HEK293 (cell line): ENCODE data around the gene CENPQ.

Experiments
- BCL11A ChIP-seq: fragments of 450-650 bp; formaldehyde crosslinking; IDR thresholded peaks from 2 replicates; pipeline ENCODE4 v1.5.1; 2016; ENCODE audit warnings: low read depth, missing biosample characterization, missing genetic modification characterization
- KLF7 ChIP-seq: fragments of 450-650 bp; formaldehyde crosslinking; IDR thresholded peaks from 2 replicates; pipeline ENCODE4 v1.5.1; 2016; ENCODE audit warnings: missing biosample characterization, missing genetic modification characterization, borderline replicate concordance
- SCRT2 ChIP-seq: fragments of 450-650 bp; formaldehyde crosslinking; IDR thresholded peaks from 2 replicates; pipeline ENCODE4 v1.5.1; 2016; ENCODE audit warnings: missing biosample characterization, missing genetic modification characterization
- ZBTB1 ChIP-seq: fragments of 450-650 bp; formaldehyde crosslinking; IDR thresholded peaks from 2 replicates; pipeline ENCODE4 v1.5.1; 2016; ENCODE audit warnings: missing biosample characterization, missing genetic modification characterization
- ZEB2 ChIP-seq: fragments of 450-650 bp; formaldehyde crosslinking; IDR thresholded peaks from 2 replicates; pipeline ENCODE4 v1.5.1; 2016; ENCODE audit warnings: missing biosample characterization, missing genetic modification characterization
- ZFP37 ChIP-seq: fragments of 450-650 bp; formaldehyde crosslinking; IDR thresholded peaks from 2 replicates; pipeline ENCODE4 v1.5.1; 2016; ENCODE audit warnings: missing biosample characterization, missing genetic modification characterization
- ZNF157 ChIP-seq: fragments of 450-650 bp; formaldehyde crosslinking; IDR thresholded peaks from 2 replicates; pipeline ENCODE4 v1.5.1; 2016; ENCODE audit warnings: missing biosample characterization, missing genetic modification characterization
- ZNF366 ChIP-seq: fragments of 450-650 bp; formaldehyde crosslinking; conservative IDR thresholded peaks from 2 replicates; pipeline ENCODE4 v1.5.1; 2016; ENCODE audit warnings: missing biosample characterization, missing genetic modification characterization
- ZNF391 ChIP-seq: fragments of 450-650 bp; formaldehyde crosslinking; IDR thresholded peaks from 2 replicates; pipeline ENCODE4 v1.5.1; 2016; ENCODE audit warnings: low read depth, missing biosample characterization, missing genetic modification characterization, borderline replicate concordance
- ZNF394 ChIP-seq: fragments of 450-650 bp; formaldehyde crosslinking; IDR thresholded peaks from 2 replicates; pipeline ENCODE4 v1.5.1; 2016; ENCODE audit warnings: missing biosample characterization, missing genetic modification characterization, mild to moderate bottlenecking, moderate library complexity, borderline replicate concordance
- ZNF404 ChIP-seq: fragments of 450-650 bp; formaldehyde crosslinking; IDR thresholded peaks from 2 replicates; pipeline ENCODE4 v1.5.1; 2017; ENCODE audit warnings: missing biosample characterization, missing genetic modification characterization
- ZNF510 ChIP-seq: fragments of 450-650 bp; formaldehyde crosslinking; IDR thresholded peaks from 2 replicates; pipeline ENCODE4 v1.5.1; 2018; ENCODE audit warnings: mild to moderate bottlenecking, missing genetic modification characterization, missing biosample characterization; ENCODE audit not compliant: insufficient replicate concordance
- ZNF549 ChIP-seq: fragments of 450-650 bp; IDR thresholded peaks from 2 replicates; pipeline ENCODE4 v1.5.1; 2018; ENCODE audit warnings: missing biosample characterization, missing genetic modification characterization, mild to moderate bottlenecking, inconsistent platforms, moderate library complexity
- ZNF596 ChIP-seq: fragments of 450-650 bp; IDR thresholded peaks from 2 replicates; pipeline ENCODE4 v1.5.0; 2018; ENCODE audit warnings: missing biosample characterization, mild to moderate bottlenecking, missing genetic modification characterization, moderate library complexity
- ZNF776 ChIP-seq: fragments of 450-650 bp; formaldehyde crosslinking; IDR thresholded peaks from 2 replicates; pipeline ENCODE4 v1.5.0; 2017; ENCODE audit warnings: missing biosample characterization, missing genetic modification characterization, borderline replicate concordance
- ZSCAN30 ChIP-seq: fragments of 450-650 bp; IDR thresholded peaks from 2 replicates; pipeline ENCODE4 v1.5.1; 2018; ENCODE audit warnings: missing biosample characterization, mild to moderate bottlenecking, missing genetic modification characterization, moderate library complexity
- TF ChIP-seq, protein P1 (sequence below): fragments of 450-650 bp; formaldehyde crosslinking; IDR thresholded peaks from 2 replicates; pipeline ENCODE4 v1.5.1; 2016; ENCODE audit warnings: missing biosample characterization, missing genetic modification characterization, borderline replicate concordance
- TF ChIP-seq, protein P2 (sequence below): fragments of 450-650 bp; formaldehyde crosslinking; IDR thresholded peaks from 2 replicates; pipeline ENCODE4 v1.5.1; 2016; ENCODE audit warnings: missing biosample characterization, missing genetic modification characterization
- TF ChIP-seq, protein P3 (sequence below): fragments of 450-650 bp; formaldehyde crosslinking; IDR thresholded peaks from 2 replicates; pipeline ENCODE4 v1.5.1; 2016; ENCODE audit warnings: missing biosample characterization, missing genetic modification characterization
- TF ChIP-seq, protein P4 (sequence below): fragments of 450-650 bp; formaldehyde crosslinking; IDR thresholded peaks from 2 replicates; pipeline ENCODE4 v1.5.1; 2016; ENCODE audit warnings: missing biosample characterization, missing genetic modification characterization
- TF ChIP-seq, protein P5 (sequence below): fragments of 450-650 bp; formaldehyde crosslinking; IDR thresholded peaks from 2 replicates; pipeline ENCODE4 v1.5.0; 2017; ENCODE audit warnings: missing biosample characterization, missing genetic modification characterization, borderline replicate concordance
- TF ChIP-seq, protein P6 (sequence below): fragments of 450-650 bp; formaldehyde crosslinking; IDR thresholded peaks from 2 replicates; pipeline ENCODE4; 2016; ENCODE audit warnings: missing biosample characterization, missing genetic modification characterization
- TF ChIP-seq, protein P7 (sequence below): fragments of 450-650 bp; formaldehyde crosslinking; IDR thresholded peaks from 2 replicates; pipeline ENCODE4 v1.5.1; 2017; ENCODE audit warnings: missing biosample characterization, mild to moderate bottlenecking, missing genetic modification characterization, moderate library complexity
- TF ChIP-seq, protein P8 (sequence below): fragments of 450-650 bp; formaldehyde crosslinking; IDR thresholded peaks from 2 replicates; pipeline ENCODE4 v1.5.1; 2017; ENCODE audit warnings: missing biosample characterization, missing genetic modification characterization

Gene CENPQ

DNA sequence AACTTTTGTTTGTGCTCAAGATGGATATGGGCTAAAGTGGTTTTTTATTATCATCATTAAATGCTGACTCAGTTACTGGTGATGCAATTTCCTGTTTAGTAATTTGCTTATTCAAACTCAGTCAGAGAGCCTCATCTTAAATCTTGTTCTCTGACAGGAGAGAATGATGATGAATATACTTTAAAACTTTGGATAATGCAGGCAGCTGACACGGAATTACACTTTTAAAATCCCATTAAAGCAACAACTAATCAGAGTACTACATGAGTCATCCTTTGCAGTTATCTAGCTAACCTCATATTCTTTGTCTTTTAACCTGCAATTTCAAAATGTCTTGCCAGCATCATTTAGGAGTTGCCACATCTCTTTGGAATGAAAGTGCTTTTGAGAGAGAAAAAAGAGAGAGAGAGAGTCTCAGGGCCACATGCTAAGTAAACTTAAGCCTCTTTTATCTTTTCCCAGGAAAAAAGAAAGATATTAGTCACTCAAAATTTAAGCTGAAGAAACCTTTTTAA is 78.1 kb downstream of the CENPQ start (continued):
- peak; percentile 71; the same call in 1 of the 2 replicates for TF ChIP-seq ZNF391
- TF ChIP-seq, protein P1, sequence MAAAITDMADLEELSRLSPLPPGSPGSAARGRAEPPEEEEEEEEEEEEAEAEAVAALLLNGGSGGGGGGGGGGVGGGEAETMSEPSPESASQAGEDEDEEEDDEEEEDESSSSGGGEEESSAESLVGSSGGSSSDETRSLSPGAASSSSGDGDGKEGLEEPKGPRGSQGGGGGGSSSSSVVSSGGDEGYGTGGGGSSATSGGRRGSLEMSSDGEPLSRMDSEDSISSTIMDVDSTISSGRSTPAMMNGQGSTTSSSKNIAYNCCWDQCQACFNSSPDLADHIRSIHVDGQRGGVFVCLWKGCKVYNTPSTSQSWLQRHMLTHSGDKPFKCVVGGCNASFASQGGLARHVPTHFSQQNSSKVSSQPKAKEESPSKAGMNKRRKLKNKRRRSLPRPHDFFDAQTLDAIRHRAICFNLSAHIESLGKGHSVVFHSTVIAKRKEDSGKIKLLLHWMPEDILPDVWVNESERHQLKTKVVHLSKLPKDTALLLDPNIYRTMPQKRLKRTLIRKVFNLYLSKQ (tag by site-specific recombination), result no peak
- TF ChIP-seq, protein P2, sequence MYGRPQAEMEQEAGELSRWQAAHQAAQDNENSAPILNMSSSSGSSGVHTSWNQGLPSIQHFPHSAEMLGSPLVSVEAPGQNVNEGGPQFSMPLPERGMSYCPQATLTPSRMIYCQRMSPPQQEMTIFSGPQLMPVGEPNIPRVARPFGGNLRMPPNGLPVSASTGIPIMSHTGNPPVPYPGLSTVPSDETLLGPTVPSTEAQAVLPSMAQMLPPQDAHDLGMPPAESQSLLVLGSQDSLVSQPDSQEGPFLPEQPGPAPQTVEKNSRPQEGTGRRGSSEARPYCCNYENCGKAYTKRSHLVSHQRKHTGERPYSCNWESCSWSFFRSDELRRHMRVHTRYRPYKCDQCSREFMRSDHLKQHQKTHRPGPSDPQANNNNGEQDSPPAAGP (tag by site-specific recombination), result peak; percentile 57; the same call in 1 of the 2 replicates
- no peak for TF ChIP-seq ZNF157
- TF ChIP-seq ZNF366 (tag by site-specific recombination), result peak; percentile 92
- TF ChIP-seq ZBTB1 (tag by site-specific recombination), result peak; percentile 89; the same call in 1 of the 2 replicates
- TF ChIP-seq ZSCAN30 (tag by site-specific recombination), result 0 out of 2 replicates have a peak, but pooled peaks have one; percentile 37
- TF ChIP-seq ZNF549 (tag by site-specific recombination), result no peak
- peak; percentile 73 for TF ChIP-seq ZNF394 (tag by site-specific recombination)
- TF ChIP-seq, protein P3, sequence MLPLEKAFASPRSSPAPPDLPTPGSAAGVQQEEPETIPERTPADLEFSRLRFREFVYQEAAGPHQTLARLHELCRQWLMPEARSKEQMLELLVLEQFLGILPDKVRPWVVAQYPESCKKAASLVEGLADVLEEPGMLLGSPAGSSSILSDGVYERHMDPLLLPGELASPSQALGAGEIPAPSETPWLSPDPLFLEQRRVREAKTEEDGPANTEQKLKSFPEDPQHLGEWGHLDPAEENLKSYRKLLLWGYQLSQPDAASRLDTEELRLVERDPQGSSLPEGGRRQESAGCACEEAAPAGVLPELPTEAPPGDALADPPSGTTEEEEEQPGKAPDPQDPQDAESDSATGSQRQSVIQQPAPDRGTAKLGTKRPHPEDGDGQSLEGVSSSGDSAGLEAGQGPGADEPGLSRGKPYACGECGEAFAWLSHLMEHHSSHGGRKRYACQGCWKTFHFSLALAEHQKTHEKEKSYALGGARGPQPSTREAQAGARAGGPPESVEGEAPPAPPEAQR (tag by site-specific recombination), result peak; percentile 50; the same call in 1 of the 2 replicates
- peak; percentile 71 for TF ChIP-seq ZFP37 (tag by site-specific recombination)
- TF ChIP-seq ZNF776 (tag by site-specific recombination), result no peak
- TF ChIP-seq, protein P4, sequence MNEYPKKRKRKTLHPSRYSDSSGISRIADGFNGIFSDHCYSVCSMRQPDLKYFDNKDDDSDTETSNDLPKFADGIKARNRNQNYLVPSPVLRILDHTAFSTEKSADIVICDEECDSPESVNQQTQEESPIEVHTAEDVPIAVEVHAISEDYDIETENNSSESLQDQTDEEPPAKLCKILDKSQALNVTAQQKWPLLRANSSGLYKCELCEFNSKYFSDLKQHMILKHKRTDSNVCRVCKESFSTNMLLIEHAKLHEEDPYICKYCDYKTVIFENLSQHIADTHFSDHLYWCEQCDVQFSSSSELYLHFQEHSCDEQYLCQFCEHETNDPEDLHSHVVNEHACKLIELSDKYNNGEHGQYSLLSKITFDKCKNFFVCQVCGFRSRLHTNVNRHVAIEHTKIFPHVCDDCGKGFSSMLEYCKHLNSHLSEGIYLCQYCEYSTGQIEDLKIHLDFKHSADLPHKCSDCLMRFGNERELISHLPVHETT (tag by site-specific recombination), result peak; percentile 98
- TF ChIP-seq BCL11A, result peak; percentile 84; the same call in 1 of the 2 replicates
- TF ChIP-seq, protein P5, sequence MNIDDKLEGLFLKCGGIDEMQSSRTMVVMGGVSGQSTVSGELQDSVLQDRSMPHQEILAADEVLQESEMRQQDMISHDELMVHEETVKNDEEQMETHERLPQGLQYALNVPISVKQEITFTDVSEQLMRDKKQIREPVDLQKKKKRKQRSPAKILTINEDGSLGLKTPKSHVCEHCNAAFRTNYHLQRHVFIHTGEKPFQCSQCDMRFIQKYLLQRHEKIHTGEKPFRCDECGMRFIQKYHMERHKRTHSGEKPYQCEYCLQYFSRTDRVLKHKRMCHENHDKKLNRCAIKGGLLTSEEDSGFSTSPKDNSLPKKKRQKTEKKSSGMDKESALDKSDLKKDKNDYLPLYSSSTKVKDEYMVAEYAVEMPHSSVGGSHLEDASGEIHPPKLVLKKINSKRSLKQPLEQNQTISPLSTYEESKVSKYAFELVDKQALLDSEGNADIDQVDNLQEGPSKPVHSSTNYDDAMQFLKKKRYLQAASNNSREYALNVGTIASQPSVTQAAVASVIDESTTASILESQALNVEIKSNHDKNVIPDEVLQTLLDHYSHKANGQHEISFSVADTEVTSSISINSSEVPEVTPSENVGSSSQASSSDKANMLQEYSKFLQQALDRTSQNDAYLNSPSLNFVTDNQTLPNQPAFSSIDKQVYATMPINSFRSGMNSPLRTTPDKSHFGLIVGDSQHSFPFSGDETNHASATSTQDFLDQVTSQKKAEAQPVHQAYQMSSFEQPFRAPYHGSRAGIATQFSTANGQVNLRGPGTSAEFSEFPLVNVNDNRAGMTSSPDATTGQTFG (tag by site-specific recombination), result no peak
- TF ChIP-seq, protein P6, sequence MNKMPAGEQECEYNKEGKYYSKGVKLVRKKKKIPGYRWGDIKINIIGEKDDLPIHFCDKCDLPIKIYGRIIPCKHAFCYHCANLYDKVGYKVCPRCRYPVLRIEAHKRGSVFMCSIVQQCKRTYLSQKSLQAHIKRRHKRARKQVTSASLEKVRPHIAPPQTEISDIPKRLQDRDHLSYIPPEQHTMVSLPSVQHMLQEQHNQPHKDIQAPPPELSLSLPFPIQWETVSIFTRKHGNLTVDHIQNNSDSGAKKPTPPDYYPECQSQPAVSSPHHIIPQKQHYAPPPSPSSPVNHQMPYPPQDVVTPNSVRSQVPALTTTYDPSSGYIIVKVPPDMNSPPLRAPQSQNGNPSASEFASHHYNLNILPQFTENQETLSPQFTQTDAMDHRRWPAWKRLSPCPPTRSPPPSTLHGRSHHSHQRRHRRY, result no peak
- no peak for TF ChIP-seq ZNF404
- peak; percentile 61; the same call in 1 of the 2 replicates for TF ChIP-seq ZNF596 (tag by site-specific recombination)
- peak; percentile 66 for TF ChIP-seq SCRT2 (tag by site-specific recombination)
- TF ChIP-seq, protein P7, sequence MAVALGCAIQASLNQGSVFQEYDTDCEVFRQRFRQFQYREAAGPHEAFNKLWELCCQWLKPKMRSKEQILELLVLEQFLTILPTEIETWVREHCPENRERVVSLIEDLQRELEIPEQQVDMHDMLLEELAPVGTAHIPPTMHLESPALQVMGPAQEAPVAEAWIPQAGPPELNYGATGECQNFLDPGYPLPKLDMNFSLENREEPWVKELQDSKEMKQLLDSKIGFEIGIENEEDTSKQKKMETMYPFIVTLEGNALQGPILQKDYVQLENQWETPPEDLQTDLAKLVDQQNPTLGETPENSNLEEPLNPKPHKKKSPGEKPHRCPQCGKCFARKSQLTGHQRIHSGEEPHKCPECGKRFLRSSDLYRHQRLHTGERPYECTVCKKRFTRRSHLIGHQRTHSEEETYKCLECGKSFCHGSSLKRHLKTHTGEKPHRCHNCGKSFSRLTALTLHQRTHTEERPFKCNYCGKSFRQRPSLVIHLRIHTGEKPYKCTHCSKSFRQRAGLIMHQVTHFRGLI, result 0 out of 2 replicates have a peak, but pooled peaks have one; percentile 39
- TF ChIP-seq ZNF510, result peak; percentile 38
- TF ChIP-seq KLF7 (tag by site-specific recombination), result no peak
- TF ChIP-seq, protein P8, sequence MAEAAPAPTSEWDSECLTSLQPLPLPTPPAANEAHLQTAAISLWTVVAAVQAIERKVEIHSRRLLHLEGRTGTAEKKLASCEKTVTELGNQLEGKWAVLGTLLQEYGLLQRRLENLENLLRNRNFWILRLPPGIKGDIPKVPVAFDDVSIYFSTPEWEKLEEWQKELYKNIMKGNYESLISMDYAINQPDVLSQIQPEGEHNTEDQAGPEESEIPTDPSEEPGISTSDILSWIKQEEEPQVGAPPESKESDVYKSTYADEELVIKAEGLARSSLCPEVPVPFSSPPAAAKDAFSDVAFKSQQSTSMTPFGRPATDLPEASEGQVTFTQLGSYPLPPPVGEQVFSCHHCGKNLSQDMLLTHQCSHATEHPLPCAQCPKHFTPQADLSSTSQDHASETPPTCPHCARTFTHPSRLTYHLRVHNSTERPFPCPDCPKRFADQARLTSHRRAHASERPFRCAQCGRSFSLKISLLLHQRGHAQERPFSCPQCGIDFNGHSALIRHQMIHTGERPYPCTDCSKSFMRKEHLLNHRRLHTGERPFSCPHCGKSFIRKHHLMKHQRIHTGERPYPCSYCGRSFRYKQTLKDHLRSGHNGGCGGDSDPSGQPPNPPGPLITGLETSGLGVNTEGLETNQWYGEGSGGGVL (tag by site-specific recombination), result peak; percentile 53
- TF ChIP-seq ZEB2, result peak; percentile 99
